ENCODE data around the gene EWSR1.
A peak's percentile ranks its signal among the peaks of the same experiment; 100 is the strongest.
"Not testable (repeated sequence)": the region's sequence is repeated elsewhere in the genome, so short reads cannot be mapped to it uniquely, and the experiment has no call there.

The EWSR1 gene

GRCh38 chr22:29334696-29335344, 66.8 kb downstream of the EWSR1 start:
- DNase-seq (ENCODE audit: low read depth, low spot score) = no peak

DNA sequence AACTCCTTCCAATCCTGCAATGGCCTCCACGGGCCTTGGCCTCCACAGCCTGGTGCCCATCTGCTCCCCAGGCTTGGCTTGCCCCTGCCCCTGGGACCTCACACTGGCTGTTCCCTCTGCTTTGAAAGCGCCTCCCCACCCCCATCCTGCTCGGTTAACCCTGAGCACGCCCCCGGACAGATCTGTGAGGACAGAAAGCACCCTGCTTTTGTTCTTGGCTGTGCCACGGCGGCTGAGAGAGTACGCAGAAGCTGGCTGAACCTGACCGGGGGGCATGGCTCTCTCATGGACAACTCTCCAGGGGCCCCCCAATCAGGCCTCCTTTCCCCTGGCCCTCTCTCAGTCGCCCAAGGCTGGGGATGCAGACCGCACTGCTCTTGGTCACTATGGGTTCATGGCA, 67.6 kb downstream of the EWSR1 start:
- DNase-seq (ENCODE audit: low read depth, low spot score) = no peak

GRCh38 chr22:29336751-29337490, 68.9 kb downstream of the EWSR1 start:
- no peak for DNase-seq (ENCODE audit: low read depth, low spot score)

DNA sequence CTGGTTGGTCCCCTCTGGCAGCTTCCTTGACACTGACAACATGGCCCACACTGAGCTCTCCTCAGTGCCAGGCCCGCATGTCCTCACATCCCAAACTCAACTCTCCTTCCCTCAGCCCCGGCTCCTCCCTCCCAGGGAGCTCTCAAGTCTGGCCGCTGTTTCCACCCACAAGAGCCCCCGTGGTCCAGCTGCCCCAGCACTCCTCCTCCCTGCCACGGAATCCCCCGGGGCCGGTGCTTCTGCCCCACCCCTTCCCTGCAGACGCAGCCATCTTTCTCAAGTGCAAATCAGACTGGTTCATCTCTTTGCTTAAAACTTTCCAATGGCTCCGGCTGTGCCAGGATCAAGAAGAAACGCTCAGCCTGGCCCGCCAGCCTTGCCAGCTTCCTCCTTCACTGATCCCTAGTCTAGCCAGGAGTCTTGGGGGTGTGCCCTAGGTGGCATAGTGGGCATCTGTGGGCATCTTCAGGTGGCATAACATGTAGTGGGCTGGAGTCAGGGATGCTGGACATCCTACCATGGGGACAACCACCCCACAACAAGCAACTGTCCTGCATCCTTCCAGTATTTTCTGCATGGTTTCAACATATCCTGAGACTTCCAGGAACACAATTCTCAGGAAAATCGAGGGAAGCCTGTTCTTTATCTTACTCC, 69.7 kb downstream of the EWSR1 start:
- no peak for DNase-seq (ENCODE audit: low read depth, low spot score)

GRCh38 chr22:29338398-29338797, 70.3 kb downstream of the EWSR1 start:
- DNase-seq (ENCODE audit: low read depth, low spot score) = no peak

DNA sequence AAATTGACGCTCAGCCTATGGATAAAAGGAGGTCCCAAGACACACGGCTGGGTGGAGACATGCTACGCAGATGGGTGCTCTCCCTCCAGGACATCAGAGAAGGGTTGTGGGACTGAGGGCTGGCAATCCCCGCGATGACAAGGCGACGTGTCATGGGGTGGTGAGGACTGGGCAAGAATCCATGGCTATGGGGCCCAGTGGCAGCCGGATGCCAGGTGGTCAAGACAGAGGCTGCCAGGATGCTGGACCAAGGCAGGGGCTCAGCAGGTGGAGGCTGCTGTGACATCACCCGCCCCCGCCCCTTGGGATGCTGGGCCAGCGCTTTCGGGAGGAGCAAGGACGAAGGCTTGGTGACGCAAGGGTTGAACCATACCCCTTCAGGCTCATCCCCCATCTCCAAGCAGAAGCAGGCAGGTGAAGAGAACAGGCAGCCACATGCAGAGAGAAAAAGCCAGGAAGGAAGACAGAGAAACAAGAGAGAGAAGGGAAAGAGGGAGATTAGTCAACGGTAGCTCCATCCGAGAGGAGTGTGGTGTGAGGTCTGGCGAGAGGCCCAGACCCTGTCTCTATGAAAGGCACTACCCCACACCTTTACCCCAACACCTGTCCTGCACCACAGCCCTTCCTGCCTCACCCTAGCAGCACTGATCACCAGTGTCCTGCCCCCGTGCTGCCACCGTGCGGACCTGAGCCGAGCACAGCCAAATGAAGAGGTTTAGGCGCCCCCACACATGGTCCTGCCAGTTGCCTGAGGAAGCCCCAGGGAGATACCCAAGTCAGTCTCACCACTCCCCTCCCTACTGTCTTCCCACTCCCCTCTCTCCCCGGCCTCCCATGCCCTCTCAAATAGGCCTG, 71.5 kb downstream of the EWSR1 start:
- DNase-seq (ENCODE audit: low read depth, low spot score) = no peak

GRCh38 chr22:29340566-29340965, 72.5 kb downstream of the EWSR1 start:
- DNase-seq (ENCODE audit: low read depth, low spot score) = no peak

DNA sequence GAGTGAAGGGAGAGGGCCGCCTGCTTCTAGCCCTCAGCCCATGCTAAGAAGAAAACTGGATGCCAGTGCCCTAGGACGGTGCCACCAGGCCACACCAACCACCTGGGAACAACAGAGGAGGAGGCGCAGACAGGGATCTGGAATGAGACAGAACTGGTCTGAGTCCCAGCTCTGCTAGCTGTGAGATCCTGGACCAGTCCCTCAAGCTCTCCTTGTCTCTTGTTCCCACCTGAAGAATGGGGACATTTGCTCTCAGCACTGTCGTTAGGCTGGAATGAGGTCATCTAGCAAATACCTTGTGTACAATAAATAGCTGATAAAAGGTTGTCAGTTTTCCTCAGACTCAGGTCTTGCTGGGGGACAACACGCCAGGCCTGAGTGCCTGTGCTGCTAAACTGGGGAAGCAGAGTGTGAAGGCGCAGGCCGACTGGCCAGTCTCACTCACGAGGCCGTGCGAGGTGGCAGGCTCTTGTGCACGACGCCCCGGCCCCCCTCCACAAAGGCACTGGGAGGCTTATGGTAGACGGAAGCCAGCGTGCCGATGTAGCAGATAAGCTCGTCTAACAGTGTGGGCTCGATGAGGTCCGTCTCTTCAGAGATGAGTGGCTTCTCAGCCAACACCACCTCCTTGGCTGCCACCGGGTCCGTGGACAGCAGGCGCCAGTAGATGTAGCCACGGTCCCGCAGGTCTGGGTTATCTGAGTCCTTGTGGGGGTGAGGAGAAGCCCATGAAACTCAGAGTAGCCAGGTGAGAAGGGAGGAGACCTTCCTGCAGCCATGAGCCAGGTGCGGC, 73.2 kb downstream of the EWSR1 start:
- no peak for DNase-seq (ENCODE audit: low read depth, low spot score)

DNA sequence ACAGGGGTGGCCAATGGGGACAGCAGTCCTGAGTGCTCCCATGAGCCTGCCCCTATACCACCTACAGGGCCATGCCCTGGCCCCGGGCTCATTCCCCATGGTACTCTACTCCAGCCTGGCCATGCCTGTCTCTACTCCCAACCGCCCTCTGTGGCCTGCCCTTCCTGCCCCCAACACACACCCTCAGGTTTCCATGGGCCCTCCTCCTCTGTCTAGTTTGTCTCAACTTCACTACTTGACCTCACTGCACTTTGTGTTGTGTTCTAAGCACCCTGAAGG, 73.7 kb downstream of the EWSR1 start:
- DNase-seq (ENCODE audit: low read depth, low spot score) = no peak

DNA sequence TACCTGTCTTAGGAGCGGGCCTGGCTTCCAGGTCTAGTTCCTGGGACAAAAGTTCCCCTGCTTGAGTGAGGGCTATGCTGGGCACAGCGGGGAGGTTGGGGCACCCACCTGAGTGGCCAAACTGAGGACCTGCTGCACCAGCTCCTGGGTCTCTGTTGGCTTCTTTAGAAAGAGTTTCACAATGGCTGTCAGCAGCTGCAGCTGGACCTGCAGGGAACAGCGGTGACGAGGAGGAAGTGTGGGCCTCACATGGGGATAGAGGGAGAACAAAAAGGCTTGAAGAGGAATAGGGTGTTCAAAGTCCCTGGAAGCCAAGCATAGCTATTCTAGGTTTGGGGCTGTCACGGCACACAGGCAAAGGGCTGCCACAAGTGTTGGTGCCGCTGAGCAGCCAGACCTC, 74.1 kb downstream of the EWSR1 start:
- no peak for DNase-seq (ENCODE audit: low read depth, low spot score)

DNA sequence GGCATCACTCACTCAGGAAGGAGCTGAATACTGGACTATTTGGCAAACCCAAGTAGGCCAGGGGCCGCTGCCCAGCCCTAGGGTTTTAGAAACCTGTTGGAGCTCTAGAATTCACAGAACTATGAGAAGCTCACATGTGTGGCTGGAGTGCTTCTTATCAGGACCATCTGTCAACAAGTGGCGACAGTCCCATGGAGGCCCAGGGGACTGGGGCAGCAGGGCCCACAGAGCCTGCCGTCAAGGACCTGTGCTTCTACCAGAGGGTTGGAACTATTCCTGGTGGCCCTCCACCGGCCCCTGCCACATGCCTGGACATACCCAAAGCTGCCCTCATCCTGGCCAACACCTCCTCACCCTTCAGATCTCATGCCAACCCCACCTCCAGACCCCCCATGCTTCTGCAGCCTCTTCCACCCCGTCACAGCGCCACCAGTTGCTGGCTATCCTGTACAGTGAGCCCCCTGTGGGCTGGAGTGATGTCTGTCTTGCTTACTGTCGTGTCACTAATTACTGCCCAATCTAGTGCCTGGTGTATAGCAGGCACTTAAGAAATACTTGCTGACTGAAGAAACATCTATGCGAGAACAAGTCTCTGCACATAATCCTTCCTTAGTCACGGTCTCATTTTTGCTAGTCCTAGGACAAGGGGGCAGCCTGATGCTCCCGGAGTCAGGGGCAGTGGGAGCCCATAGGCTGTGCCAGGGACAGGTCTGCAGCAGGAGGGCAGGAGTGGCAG, 74.7 kb downstream of the EWSR1 start:
- no peak for DNase-seq (ENCODE audit: low read depth, low spot score)

DNA sequence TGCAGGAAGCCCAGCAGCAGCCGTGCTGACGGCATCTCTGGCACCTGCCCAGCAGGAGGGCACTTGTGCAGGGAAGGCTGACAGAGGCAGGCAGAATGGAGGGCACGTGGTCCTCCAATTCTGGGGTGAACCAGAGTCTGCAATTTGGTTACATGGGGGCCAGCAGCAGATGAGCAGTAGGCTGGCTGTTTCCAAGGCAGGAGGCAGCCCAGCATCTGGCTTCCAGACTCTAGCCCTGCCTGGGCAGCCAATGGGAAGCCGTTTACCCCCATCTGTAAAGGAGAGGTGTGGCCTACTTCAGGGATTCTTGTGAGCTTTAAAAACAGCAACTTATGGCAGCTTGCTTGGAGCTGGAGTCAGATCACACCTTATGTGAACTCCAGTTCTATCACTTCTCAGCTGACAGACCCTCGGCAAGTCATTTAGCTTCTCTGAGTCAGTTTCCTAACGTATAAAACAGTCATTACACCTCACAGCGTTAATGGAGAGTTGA, 75.3 kb downstream of the EWSR1 start:
- peak; percentile 74 for DNase-seq (ENCODE audit: low read depth, low spot score)

- DNase-seq (ENCODE audit: low read depth, low spot score) = peak; percentile 99
Observed at GRCh38 chr22:29344137-29344536, 76.1 kb downstream of the EWSR1 start.

GRCh38 chr22:29344889-29345288, 76.8 kb downstream of the EWSR1 start:
- not testable (repeated sequence) for DNase-seq (ENCODE audit: low read depth, low spot score)

GRCh38 chr22:29345932-29346331, 77.9 kb downstream of the EWSR1 start:
- DNase-seq (ENCODE audit: low read depth, low spot score) = peak; percentile 32

GRCh38 chr22:29346659-29347058, 78.6 kb downstream of the EWSR1 start:
- no peak for DNase-seq (ENCODE audit: low read depth, low spot score)

- DNase-seq (ENCODE audit: low read depth, low spot score) = no peak
Observed at GRCh38 chr22:29348041-29348440, 80.0 kb downstream of the EWSR1 start.

GRCh38 chr22:29348956-29349355, 80.9 kb downstream of the EWSR1 start:
- no peak for DNase-seq (ENCODE audit: low read depth, low spot score)

All from astrocyte of the hippocampus (primary cell).